Measurements from ENCODE around the gene DNASE2. TPM values are rescaled to one million over a fixed set of nuclear protein-coding genes. Genes with fewer than 3 reads are reported as not detected.
"Not testable (repeated sequence)": the region's sequence is repeated elsewhere in the genome, so short reads cannot be mapped to it uniquely, and the experiment has no call there.

The DNASE2 gene
- total and polyA plus RNA-seq, 7 donors: 5.5 to 23.0 (median 9.7) TPM

GRCh38 chr19:12856653-12857052, 24.6 kb downstream of the DNASE2 start:
- Histone ChIP-seq H3K4me3 (no peak overlapping the region), H3K27me3 (ENCODE audit: insufficient read depth in 3 of 3, low read length in 2 of 3) (no peaks in the 10 kb centered on the region), H3K9me3 (peaks cover 16% of the 10 kb centered on the region), H3K4me1 (no peaks in the 10 kb centered on the region), H3K27ac (no peak overlapping the region), H3K36me3 (ENCODE audit: insufficient read depth in 1 of 2, low read depth in 1 of 2) (no peaks in the 10 kb centered on the region)
- DNase-seq (no peak), ATAC-seq (no peak)
- WGBS, 3 donors: 66 to 82% (median 72%) methylated on average over 1 of the region's 1 CpG
- TF ChIP-seq CTCF (IDR thresholded peaks at IDR 0.05): no peak
- intact Hi-C loops (cut with DNase I): no loop called here

DNA sequence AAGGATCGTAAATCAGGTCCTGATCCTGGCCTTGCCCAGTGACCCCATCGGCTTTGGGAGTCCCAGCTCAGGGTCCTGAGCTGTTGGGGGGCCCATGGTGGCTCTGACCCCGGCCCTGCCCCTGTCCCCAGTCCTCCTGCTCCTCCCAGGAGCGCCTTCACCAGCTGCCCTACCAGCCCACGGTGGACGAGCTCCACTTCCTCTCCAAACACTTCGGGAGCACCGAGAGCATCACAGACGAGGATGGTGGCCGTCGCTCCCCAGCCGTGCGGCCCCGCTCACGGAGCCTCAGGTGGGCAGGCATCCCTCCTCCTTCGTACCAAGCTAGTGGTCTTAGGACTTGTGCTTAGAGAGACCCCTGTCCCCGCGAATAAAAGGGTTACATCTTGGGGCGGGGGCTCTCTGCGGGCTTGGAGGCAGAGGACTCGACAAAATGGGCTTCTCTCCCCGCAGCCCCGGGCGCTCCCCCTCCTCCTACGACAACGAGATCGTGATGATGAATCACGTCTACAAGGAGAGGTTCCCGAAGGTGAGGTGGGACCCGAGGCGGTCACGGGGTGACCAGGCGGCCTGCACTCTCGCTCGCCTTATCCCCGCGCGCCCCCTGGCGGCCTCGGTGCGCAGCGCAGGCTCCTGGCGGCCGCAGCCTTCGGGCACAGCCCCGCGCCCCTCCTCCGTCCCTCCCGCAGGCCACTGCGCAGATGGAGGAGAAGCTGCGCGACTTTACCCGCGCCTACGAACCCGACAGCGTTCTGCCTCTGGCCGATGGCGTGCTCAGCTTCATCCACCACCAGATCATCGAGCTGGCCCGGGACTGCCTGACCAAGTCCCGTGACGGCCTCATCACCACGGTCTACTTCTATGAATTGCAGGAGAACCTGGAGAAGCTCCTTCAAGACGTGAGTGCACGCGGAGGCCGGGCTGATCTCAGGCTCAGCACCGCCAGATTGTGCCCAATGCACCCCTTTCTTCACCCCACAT, 33.8 kb downstream of the DNASE2 start:
- WGBS, 3 donors: 10 to 13% (median 13%) methylated on average over 53 to 69 of the region's 69 CpGs
- DNase-seq (peak; percentile 87 to 93), ATAC-seq (peak; percentile 97 to 100 (median 98))
- no peak overlapping the region for H3K27ac ChIP-seq
- H3K9me3 ChIP-seq: no peaks in the 10 kb centered on the region
- TF ChIP-seq CTCF (IDR thresholded peaks at IDR 0.05): peak; percentile 100
- no peaks in the 10 kb centered on the region for H3K36me3 ChIP-seq (ENCODE audit: insufficient read depth in 1 of 2, low read depth in 1 of 2)
- H3K4me1 ChIP-seq: peaks cover 6% of the 10 kb centered on the region
- H3K27me3 ChIP-seq (ENCODE audit: insufficient read depth in 3 of 3, low read length in 2 of 3): peaks cover 0 to 21% (median 2%) of the 10 kb centered on the region in 3 donors
- intact Hi-C loops (cut with DNase I): loop anchor here (2.0 to 5.0 kb wide), 4 partner anchors 75 to 170 kb away; partner anchors contain the start of gene TNPO2 (in 1 of the 2)
- H3K4me3 ChIP-seq: peak overlapping the region; percentile 47

DNA sequence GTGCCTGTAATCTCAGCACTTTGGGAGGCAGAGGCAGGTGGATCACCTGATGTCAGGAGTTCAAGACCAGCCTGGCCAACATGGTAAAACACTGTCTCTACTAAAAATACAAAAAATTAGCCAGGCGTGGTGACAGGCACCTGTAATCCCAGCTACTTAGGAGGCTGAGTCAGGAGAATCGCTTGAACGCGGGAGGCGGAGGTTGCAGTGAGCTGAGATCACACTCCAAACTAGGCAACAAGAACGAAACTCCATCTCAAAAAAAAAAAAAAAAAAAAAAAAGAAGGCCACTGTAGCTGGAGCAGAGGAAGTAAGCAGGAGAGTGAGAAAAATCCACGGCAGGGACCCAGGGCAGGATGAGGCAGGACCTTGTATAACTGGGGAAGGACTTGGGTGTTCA, 34.6 kb downstream of the DNASE2 start:
- intact Hi-C loops (cut with DNase I): loop anchor here (2.0 to 5.0 kb wide), 4 partner anchors 74 to 169 kb away; partner anchors contain the start of gene TNPO2 (in 1 of the 2)
- H3K36me3 ChIP-seq (ENCODE audit: insufficient read depth in 1 of 2, low read depth in 1 of 2); H3K4me3 ChIP-seq; H3K4me1 ChIP-seq; ATAC-seq; H3K27ac ChIP-seq; H3K9me3 ChIP-seq: not testable (repeated sequence)
- peaks cover 0 to 29% (median 2%) of the 10 kb centered on the region in 3 donors for H3K27me3 ChIP-seq (ENCODE audit: insufficient read depth in 3 of 3, low read length in 2 of 3)
- 79 to 83% (median 82%) methylated on average over 7 of the region's 7 CpGs for WGBS, 3 donors
- peak in 1 of 2 donors; percentile 25 for DNase-seq

DNA sequence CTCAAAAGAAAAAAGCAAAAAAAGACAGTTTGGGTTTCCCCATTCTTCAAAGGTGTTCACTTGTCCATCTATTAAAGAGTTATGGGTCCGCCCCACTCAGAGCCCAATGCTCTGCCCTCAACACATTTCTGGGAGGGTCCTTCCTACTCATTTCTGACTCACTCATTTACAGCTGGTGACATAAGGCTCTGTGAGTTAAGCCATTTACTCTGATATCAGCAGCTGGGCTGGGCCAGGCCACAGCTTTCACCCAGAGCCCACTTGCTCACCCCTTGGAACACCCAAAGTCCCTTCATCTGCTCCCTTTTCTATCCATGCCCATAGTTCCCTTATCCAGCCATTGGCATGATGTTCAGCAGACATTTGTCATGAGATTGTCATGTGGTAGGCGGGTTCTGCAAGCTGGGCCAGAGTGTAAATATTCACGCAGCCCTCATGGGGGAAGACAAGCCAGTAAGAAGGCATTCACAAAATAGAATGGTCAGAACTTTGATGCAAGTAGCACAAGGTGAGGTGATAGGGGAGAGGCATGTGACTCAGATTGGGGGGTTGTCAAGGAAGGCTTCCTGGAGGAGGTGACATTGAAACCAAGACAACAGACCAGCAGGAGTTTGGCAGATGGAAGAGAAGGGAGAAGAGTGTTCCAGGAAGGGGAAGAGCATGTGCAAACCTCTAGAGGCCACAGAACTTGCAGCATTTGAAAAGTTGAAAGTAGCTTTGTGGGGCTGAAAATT, 37.1 kb downstream of the DNASE2 start:
- TF ChIP-seq CTCF (IDR thresholded peaks at IDR 0.05): no peak
- Histone ChIP-seq H3K27me3 (ENCODE audit: insufficient read depth in 3 of 3, low read length in 2 of 3) (peaks cover 0 to 54% (median 12%) of the 10 kb centered on the region in 3 donors), H3K9me3 (no peaks in the 10 kb centered on the region), H3K27ac (no peak overlapping the region), H3K4me3 (no peak overlapping the region), H3K4me1 (peaks cover 12% of the 10 kb centered on the region), H3K36me3 (ENCODE audit: insufficient read depth in 1 of 2, low read depth in 1 of 2) (no peaks in the 10 kb centered on the region)
- 81 to 91% (median 82%) methylated on average over 3 of the region's 3 CpGs for WGBS, 3 donors
- DNase-seq: peak in 1 of 2 donors; percentile 10
- intact Hi-C loops (cut with DNase I): loop anchor here in 1 of 2 donors (5.0 kb wide), 1 partner anchor 37 kb away; the partner anchor contains the start of gene RNASEH2A
- no peak for ATAC-seq
